Lower leg skin (tissue), 4 donors: ENCODE measurements around the gene COL18A1. TPM values are rescaled to one million over a fixed set of nuclear protein-coding genes. Genes with fewer than 3 reads are reported as not detected.

Experiments used
- DNase-seq, 2 donors: peaks; one replicate each; pipeline ENCODE4 v3.0.0-alpha.2; 2019; ENCODE audit warnings: low spot score in 2 of 2
- H3K4me3 ChIP-seq: fragments of 200-600 bp; sonication (generic); 2 replicates; pipeline ENCODE4 v1.5.1; 2017; ENCODE audit warnings: mild to moderate bottlenecking, low read depth; ENCODE audit not compliant: poor library complexity, severe bottlenecking
- POLR2A ChIP-seq, 2 donors: fragments of 450-650 bp; IDR thresholded peaks; one replicate each; pipeline ENCODE4 v1.6.1; 2016 to 2017; ENCODE audit warnings: antibody characterized with exemption in 2 of 2, mild to moderate bottlenecking in 1 of 2, moderate library complexity in 1 of 2
- WGBS, 2 donors: methylation state at CpG; one replicate each; pipeline ENCODE4 v1.1.5; 2018; 5-methylcytosine and 5-hydroxymethylcytosine counted together
- intact Hi-C: fragments of 100-400 bp; cut with DNase I; formaldehyde crosslinking; loops from one replicate; pipeline ENCODE4 v1.15.0; 2023; ENCODE audit warnings: low total_unique reads
- total RNA-seq, 4 donors: library from RNA; depleted of rRNA; stranded (reverse); fragments of >200 nt; gene quantifications; one replicate each; pipeline ENCODE4 v1.1.0, GENCODE V29; 2016
- TF ChIP-seq, protein P1 (sequence below), 3 donors: fragments of 450-650 bp; IDR thresholded peaks; one replicate each; pipeline ENCODE4 v1.5.1; 2016; ENCODE audit warnings: antibody characterized with exemption in 3 of 3, mild to moderate bottlenecking in 3 of 3, moderate library complexity in 2 of 3

COL18A1 gene
- 100 to 1,000 TPM in 1 of 4 donors, 10 to 100 TPM in 3; 63.3 to 126 (median 85.9) TPM for total RNA-seq

DNA sequence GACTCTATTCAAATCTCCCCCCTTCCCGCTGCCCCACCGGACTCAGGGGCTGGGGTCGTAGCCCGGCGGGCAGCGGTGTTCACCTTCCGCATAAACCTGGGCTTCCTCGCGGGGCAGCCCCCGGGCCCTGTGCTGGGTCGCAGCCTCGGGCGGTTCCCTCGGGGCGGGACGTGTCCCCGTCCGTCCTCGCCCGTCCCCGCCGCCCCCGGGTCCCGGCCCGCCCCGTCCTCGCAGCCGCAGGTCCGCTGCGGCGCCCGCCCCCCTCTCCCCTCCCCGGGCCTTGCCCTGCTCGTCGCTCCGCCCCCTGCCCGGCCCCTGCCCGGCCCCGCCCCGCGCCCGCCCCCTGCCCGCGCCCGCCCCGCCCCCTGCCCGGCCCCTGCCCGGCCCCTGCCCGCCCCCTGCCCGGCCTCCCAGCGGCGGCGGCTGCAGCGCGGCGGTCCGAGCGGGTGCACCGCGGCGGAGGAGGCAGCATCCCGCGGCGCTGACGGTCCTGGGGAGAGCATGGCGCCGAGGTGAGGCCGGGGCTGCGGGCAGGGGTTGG is at the start of gene COL18A1:
Gene COL18A1, plus strand, starts transcription at position 436 of the 541 bp plus-strand sequence. Its CDS starts 66 bp downstream, at position 502.
- intact Hi-C loops, result no loop called here
- no peak for DNase-seq
- WGBS, 2 donors, result 3% methylated on average over 28 of the region's 69 CpGs; no CpG with 5 or more reads in 1 of the 2 donors
- TF ChIP-seq POLR2A (IDR thresholded peaks at IDR 0.05), result no peak
- TF ChIP-seq, protein P1, sequence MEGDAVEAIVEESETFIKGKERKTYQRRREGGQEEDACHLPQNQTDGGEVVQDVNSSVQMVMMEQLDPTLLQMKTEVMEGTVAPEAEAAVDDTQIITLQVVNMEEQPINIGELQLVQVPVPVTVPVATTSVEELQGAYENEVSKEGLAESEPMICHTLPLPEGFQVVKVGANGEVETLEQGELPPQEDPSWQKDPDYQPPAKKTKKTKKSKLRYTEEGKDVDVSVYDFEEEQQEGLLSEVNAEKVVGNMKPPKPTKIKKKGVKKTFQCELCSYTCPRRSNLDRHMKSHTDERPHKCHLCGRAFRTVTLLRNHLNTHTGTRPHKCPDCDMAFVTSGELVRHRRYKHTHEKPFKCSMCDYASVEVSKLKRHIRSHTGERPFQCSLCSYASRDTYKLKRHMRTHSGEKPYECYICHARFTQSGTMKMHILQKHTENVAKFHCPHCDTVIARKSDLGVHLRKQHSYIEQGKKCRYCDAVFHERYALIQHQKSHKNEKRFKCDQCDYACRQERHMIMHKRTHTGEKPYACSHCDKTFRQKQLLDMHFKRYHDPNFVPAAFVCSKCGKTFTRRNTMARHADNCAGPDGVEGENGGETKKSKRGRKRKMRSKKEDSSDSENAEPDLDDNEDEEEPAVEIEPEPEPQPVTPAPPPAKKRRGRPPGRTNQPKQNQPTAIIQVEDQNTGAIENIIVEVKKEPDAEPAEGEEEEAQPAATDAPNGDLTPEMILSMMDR (IDR thresholded peaks at IDR 0.05), result no peak
- peak within 1 kb of the TSS; percentile 12 for H3K4me3 ChIP-seq

DNA sequence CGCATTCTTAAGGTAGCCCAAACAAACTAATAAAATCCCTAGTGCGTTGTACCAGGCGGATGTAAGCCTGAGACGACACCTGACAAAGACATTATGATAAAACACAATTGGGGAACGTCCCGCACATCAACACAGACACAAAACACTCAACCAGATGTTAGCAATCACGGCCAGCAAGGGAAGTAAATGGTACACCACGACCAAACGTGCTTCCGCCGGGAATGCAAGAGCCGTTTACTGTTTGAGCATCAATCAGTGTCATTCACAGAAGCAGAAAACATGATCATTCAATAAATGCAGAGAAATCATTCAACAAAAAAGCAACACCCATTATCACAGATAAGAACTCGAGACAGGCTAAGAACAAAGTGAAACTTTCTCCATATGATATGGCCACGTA is 49.4 kb upstream of the COL18A1 start:
- WGBS, 2 donors, result 69 to 74% methylated on average over 14 of the region's 14 CpGs
- DNase-seq, result no peak
- intact Hi-C loops, result no loop called here
- no peak overlapping the region for H3K4me3 ChIP-seq
- TF ChIP-seq, protein P1 (IDR thresholded peaks at IDR 0.05), result no peak
- TF ChIP-seq POLR2A (IDR thresholded peaks at IDR 0.05), result no peak

DNA sequence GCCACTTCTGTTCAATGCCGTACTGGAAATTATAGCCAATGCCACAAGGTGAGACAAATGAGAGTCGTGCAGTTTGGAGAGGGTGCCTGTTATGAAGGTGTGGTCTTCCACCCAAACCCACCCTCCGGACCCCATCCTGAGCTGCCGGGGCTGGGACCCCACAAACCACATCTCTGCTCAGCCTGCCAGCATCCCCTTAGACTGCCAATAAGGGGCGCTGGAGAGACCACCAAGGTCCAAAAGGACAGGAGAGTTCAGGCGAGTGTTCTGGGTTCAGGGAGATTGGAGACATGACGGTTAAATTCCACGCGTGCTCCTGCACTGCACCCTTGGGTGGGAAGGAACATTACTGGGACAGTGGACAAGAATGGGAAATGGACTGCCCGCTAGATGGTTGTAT is 48.7 kb upstream of the COL18A1 start:
- intact Hi-C loops, result no loop called here
- TF ChIP-seq POLR2A (IDR thresholded peaks at IDR 0.05), result no peak
- TF ChIP-seq, protein P1 (IDR thresholded peaks at IDR 0.05), result no peak
- 93 to 94% methylated on average over 10 of the region's 10 CpGs for WGBS, 2 donors
- no peak for DNase-seq
- H3K4me3 ChIP-seq, result no peak overlapping the region

DNA sequence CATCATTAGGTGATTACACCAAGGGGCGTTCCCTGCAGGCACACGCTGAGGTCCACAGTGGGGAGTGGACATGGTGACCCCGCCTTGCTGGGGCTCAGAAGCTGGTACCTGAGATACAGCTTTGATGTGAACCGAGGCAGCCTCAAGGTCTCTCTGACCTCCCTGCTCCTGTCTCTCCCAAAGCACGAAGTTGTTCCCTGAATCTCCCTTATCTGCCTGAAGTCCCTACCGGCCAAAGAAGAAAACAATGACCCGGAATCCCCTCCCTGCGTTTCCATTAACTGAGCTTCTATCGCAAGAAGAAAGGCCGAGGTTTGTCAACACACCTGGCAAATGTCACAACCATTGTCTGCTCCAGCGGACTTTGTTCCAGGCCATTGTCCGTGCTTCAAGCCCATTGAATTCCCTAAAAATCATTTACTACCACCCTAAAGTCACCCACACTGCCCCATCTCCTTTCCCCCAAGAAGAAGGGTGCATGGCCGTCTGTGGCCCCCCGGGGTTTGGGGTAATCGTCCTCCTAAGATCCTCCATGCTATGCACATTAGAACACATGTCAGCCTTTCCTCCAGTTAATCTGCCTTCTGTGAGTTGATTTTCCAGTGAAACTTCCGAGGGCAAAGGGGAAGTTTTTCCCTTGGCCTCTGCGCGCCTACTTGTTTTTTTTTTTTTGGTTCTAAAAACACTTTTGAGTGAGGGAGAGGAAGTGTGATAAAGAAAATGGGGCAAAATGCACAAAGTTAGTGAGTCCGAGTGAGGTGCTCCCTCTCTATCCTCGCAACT is 48.1 kb upstream of the COL18A1 start:
- intact Hi-C loops, result no loop called here
- TF ChIP-seq, protein P1 (IDR thresholded peaks at IDR 0.05), result no peak
- no peak for TF ChIP-seq POLR2A (IDR thresholded peaks at IDR 0.05)
- no peak for DNase-seq
- WGBS, 2 donors, result 72 to 79% methylated on average over 20 of the region's 20 CpGs
- H3K4me3 ChIP-seq, result no peak overlapping the region

DNA sequence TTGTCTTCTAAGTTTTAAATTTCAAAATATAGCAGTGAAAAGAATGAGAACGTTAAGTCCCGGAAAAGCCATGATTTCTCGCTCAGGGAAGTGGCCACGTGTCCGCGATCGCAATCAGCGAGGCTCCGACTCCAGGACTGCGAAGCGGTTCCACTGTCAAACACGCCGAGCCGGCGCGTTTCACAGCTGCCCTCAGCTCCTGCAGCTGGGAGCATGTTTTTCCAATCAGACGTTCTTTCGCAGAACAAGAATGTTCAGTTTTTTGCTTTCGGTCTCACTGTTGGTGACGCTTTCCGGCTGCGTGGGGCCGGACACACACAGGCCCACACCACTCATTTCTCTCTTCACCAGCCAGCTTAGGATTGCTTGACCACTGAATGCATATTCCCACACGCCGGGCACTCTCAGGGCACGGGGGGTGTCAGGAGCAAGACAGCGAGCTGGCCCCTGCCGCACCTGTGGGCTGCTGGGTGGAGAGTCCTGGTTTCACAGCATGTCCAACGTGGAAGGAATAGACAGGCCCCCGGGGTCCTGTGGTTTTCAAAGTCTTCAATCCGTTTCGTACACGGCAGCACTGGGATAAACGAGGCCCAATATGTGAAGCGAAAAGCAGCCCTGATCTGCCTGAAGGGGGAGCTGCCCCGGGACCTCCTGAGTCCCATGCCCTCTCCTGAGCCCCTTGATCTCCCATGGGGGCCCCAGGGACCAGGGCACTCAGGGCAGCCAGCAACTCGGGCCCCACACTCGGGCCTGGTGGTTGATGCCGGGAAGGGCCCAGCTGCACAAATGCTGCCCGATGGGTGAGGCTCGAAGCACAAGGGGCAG is 47.3 kb upstream of the COL18A1 start:
- 43 to 50% methylated on average over 41 of the region's 41 CpGs for WGBS, 2 donors
- TF ChIP-seq POLR2A (IDR thresholded peaks at IDR 0.05), result no peak
- TF ChIP-seq, protein P1 (IDR thresholded peaks at IDR 0.05), result no peak
- intact Hi-C loops, result no loop called here
- no peak for DNase-seq
- no peak overlapping the region for H3K4me3 ChIP-seq
